Cardiac fibroblast (primary cell): ENCODE measurements around the gene KCNJ1.

Experiments used
- DNase-seq, 2 donors: peaks; one replicate each; pipeline versions ENCODE4 v3.0.0 to v3.0.0-alpha.2; 2010; ENCODE audit warnings: low read depth in 2 of 2
- H3K4me3 ChIP-seq, 2 donors: replicated peaks in 1 of 2; 1 replicate in 1 of 2; 2 replicates in 1 of 2; pipeline ENCODE4 v1.5.1; 2011; ENCODE audit warnings: low read depth in 2 of 2, low read length in 2 of 2, mild to moderate bottlenecking in 2 of 2, moderate library complexity in 1 of 2
- CTCF ChIP-seq: IDR thresholded peaks from one replicate; pipeline ENCODE4 v1.5.1; 2011; ENCODE audit warnings: low read depth, mild to moderate bottlenecking, low read length, inconsistent platforms

The KCNJ1 gene

GRCh38 chr11:128856241-128856640, 10.9 kb downstream of the KCNJ1 start:
- DNase-seq: no peak
- no peak for TF ChIP-seq CTCF
- no peak overlapping the region for H3K4me3 ChIP-seq

GRCh38 chr11:128854841-128855240, 12.3 kb downstream of the KCNJ1 start:
- no peak overlapping the region for H3K4me3 ChIP-seq
- no peak for DNase-seq
- TF ChIP-seq CTCF: no peak

- no peak for TF ChIP-seq CTCF
- no peak overlapping the region for H3K4me3 ChIP-seq
- DNase-seq: no peak
Observed at GRCh38 chr11:128853559-128853958, 13.5 kb downstream of the KCNJ1 start.

- DNase-seq: no peak
- TF ChIP-seq CTCF: no peak
- H3K4me3 ChIP-seq: no peak overlapping the region
Observed at GRCh38 chr11:128852327-128853023, 14.6 kb downstream of the KCNJ1 start.

- peak; percentile 83 for TF ChIP-seq CTCF
- peak; percentile 50 to 59 for DNase-seq
- H3K4me3 ChIP-seq: no peak overlapping the region
Observed at GRCh38 chr11:128848815-128849455, 18.2 kb downstream of the KCNJ1 start.

DNA sequence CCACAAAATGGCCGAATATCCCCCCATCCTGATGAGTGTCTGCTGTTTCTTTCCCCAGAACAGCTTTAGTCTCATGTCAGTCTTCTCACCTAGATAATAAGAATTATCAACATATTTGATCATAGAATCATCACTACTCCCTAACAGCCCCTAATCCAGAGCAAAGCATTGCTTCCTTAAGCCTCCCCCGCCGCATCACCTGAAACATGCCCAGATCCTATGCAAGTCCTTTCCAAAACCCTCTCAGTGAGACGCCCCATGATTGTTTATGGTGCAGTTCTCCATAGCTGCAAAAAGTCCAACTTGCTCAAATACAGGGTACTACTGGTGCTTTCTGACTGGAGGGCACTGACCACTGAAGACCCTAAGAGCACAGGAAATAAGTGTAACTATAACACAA, 20.1 kb downstream of the KCNJ1 start:
- no peak for TF ChIP-seq CTCF
- no peak overlapping the region for H3K4me3 ChIP-seq
- DNase-seq: no peak
